ENCODE measurements around the gene SMARCA1.

The SMARCA1 gene

GRCh38 chrX:129452523-129452922, 70.8 kb downstream of the SMARCA1 start:
- no peak for DNase-seq (ENCODE audit: low read depth in 2 of 2)

- no peak for DNase-seq (ENCODE audit: low read depth in 2 of 2)
These were observed 73.2 kb downstream of the SMARCA1 start for GRCh38 chrX:129450123-129450522.

DNA sequence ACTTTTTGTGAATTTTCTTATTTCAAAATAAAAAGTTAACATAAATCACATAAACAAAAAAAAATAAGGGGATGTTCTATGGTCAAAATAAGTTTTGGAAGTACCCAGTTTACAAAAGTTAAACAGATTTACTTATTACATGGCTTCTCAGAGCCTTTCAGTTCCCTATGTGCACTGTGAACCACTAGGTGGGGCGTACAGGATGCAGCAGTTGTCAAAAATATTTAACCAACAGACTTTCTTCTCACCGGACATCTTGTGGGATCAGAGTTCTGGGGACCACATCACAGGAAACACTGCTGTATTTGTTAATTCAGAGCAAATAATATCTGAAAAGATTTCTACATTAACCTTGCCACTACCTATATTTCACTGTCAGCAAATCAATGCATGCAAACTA, 74.1 kb downstream of the SMARCA1 start:
- DNase-seq (ENCODE audit: low read depth in 2 of 2), result no peak

DNA sequence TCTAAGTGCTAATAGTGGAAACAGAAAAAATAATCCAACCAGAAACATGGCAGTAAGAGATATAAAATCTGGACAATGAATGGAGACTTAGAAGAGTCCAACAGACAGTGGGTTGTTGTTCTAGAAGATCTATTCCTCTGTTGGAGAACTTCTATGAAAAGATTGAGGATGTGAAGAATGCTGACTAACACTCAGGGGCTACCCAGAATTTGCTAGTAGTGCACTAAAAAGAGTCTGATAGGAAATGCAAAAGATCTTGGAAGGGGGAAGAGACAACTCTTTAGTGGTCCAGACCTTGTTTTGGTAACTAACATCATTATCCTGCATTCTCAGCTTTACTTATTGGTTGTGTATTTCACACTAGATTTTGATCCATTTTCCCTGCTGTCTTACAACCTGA, 77.9 kb downstream of the SMARCA1 start:
- DNase-seq (ENCODE audit: low read depth in 2 of 2), result no peak

DNA sequence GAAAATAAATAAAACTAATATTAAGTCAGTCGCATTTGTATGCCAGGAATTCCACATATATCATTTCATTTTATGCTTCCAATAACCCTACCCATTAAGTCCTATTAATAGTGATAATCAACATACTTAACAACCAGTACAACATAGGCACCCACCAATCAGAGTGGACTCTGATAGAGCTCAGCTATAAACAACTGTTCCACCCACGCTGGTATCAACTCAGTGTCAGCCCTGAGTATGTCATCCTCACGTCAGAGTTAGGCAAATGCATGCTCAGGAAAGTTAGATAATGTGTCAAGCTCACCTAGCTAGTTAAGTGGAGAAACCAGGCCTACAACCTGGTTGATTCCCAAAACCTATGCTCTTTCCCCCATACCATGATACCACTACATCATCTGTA, 89.3 kb downstream of the SMARCA1 start:
- no peak for DNase-seq (ENCODE audit: low read depth in 2 of 2)

DNA sequence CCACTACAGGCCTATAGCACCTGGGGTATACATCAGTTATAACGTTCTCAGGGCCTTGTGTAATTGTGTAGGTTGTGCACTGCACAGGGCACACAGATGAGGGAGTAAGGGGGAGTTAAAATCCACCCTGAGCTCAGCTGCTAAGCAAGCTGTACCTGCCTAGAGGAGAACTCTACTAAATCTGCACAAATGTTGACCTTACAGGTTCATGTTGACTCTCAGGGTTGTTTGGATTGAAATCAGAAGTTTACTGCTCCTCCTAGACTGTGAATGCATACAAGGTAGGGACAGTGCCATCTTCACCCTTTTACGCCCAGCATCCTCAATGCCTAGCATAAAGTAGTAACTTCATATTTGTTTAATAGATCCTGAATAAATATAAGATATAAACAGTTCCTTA, 89.8 kb downstream of the SMARCA1 start:
- DNase-seq (ENCODE audit: low read depth in 2 of 2), result no peak

GRCh38 chrX:129427267-129427666, 96.0 kb downstream of the SMARCA1 start:
- DNase-seq (ENCODE audit: low read depth in 2 of 2), result no peak

DNA sequence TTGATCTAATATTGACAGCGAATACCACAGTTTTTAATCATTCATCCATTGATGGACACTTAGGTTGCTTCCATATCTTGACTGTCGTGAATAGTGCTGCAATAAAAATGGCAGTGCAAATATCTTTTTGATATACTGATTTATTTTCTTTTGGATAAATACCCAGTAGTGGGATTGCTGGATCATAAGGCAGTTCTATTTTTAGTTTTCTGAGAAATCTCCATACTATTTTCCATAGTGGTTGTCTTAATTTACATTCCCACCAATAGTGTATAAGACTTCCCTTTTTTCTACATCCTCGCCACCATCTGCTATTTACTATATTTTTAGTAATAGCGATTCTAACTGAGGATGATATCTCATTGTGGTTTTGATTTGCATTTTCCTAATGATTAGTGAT, 100.1 kb downstream of the SMARCA1 start:
- DNase-seq (ENCODE audit: low read depth in 2 of 2), result no peak

- DNase-seq (ENCODE audit: low read depth in 2 of 2), result no peak
These were observed 118.7 kb downstream of the SMARCA1 start for GRCh38 chrX:129404670-129405008.

DNA sequence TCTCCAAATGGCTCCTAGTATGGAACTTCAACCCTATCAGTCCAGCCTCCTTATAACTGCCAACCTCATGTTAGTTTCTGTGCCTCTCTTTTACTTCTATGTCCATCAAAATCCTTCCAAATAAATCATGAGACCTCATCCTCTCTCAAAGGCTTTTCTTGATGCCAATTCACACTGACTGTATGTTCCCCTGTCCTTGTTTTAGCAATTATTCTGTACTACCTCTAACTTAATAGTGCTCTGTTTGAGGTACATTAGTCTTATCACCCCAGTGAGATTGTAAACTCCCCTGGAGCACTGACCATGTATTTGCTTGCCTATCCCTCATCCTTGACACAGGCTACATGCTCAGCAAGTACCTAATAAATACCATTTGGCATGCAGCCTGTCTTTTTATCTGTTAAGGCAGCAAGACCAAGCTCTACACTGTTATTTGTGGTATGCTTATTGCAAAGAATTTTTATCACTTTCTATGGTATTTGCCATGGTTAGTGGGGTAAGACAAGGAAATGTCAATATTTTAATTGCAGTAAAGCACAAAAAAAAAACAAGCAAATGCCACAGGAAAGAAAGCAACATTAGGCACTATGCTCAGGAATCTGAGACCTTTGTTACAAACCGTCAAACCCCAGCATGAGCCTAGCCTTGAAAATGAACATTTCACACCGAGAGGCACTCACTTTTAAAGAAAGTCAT, 119.2 kb downstream of the SMARCA1 start:
- no peak for DNase-seq (ENCODE audit: low read depth in 2 of 2)

Data from stimulated activated CD8-positive, alpha-beta memory T cell treated with anti-CD3 and anti-CD28 coated beads, Interleukin-15, amount 100 ng/mL, for 48 hours (primary cell).